ENCODE data around the gene CSF1.

DNA sequence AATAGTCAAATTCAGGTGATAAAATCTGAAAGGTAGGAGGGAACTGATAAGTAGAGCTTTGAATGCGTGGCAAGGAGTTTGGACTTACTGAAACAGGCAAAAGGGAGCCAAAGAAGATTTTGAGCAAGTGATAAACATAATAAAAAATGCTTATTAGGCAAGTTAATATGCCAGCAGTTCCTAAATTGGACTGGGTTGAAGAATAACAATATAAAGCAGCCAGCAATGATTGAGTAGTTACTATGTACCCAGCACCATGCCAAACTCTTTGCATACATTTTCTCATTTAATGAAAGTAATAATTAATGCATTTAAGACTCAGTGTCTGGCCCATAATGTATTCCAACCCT lies 50.1 kb downstream of the CSF1 start:
- TF ChIP-seq, protein P1, sequence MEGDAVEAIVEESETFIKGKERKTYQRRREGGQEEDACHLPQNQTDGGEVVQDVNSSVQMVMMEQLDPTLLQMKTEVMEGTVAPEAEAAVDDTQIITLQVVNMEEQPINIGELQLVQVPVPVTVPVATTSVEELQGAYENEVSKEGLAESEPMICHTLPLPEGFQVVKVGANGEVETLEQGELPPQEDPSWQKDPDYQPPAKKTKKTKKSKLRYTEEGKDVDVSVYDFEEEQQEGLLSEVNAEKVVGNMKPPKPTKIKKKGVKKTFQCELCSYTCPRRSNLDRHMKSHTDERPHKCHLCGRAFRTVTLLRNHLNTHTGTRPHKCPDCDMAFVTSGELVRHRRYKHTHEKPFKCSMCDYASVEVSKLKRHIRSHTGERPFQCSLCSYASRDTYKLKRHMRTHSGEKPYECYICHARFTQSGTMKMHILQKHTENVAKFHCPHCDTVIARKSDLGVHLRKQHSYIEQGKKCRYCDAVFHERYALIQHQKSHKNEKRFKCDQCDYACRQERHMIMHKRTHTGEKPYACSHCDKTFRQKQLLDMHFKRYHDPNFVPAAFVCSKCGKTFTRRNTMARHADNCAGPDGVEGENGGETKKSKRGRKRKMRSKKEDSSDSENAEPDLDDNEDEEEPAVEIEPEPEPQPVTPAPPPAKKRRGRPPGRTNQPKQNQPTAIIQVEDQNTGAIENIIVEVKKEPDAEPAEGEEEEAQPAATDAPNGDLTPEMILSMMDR (conservative IDR thresholded peaks at IDR 0.05): peak; percentile 24
- no peak for TF ChIP-seq ZFX (IDR thresholded peaks at IDR 0.05)
